GM12878 (cell line): ENCODE measurements around the gene KCNC2.

Experiments used
- EZH2 ChIP-seq: IDR thresholded peaks from 2 replicates; pipeline ENCODE4 v1.6.1; 2012; ENCODE audit warnings: low read depth, mild to moderate bottlenecking, control low read depth, inconsistent platforms, low read length, borderline replicate concordance; ENCODE audit not compliant: control insufficient read depth
- FOS ChIP-seq: IDR thresholded peaks from 3 replicates; pipeline ENCODE4 v1.6.1; 2011; ENCODE audit warnings: borderline replicate concordance; ENCODE audit not compliant: insufficient read length; ENCODE audit errors: extremely low read depth
- MXI1 ChIP-seq: fragments of 150-350 bp; IDR thresholded peaks from 2 replicates; pipeline ENCODE4 v1.6.1; 2011; ENCODE audit warnings: low read depth, mild to moderate bottlenecking, inconsistent platforms, low read length, improper control_type of control experiment
- POLR2AphosphoS5 ChIP-seq: IDR thresholded peaks from 2 replicates; pipeline ENCODE4 v1.6.1; 2011; ENCODE audit warnings: mild to moderate bottlenecking, low read length, inconsistent platforms
- ZNF274 ChIP-seq: IDR thresholded peaks from one replicate; pipeline ENCODE4 v1.8.0; 2011; ENCODE audit not compliant: insufficient read length, insufficient read depth
- TF ChIP-seq, protein P1 (sequence below), 3 experiments: IDR thresholded peaks in 2 of 3; conservative IDR thresholded peaks in 1 of 3; 2 replicates each; pipeline ENCODE4 v1.5.1; 2011; ENCODE audit warnings: low read depth in 3 of 3, low read length in 3 of 3, mild to moderate bottlenecking in 3 of 3, control low read depth in 2 of 3, moderate library complexity in 2 of 3, inconsistent platforms in 1 of 3, mixed read lengths in 1 of 3; ENCODE audit not compliant: control insufficient read depth in 2 of 3, insufficient read depth in 1 of 3; ENCODE audit errors: extremely low read depth in 1 of 3

DNA sequence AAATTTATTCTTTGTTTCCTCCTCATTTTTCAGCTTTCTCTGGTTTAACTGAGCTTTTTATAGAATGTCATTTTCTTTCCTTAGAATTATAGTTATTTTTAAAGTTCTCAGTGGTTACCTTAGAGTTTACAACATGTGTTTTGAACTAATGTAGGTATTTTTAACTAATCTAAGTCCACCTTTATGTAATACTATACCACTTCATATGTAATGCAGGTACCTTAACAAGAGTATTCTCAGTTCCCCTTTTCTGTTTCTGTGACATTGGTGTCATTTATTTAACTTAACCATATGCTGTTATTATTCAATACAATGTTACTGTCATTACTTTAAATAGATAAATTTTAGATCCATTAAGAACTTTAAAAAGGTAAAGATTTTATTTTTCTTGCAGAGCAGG, 30.3 kb upstream of the KCNC2 start:
- TF ChIP-seq, protein P1, sequence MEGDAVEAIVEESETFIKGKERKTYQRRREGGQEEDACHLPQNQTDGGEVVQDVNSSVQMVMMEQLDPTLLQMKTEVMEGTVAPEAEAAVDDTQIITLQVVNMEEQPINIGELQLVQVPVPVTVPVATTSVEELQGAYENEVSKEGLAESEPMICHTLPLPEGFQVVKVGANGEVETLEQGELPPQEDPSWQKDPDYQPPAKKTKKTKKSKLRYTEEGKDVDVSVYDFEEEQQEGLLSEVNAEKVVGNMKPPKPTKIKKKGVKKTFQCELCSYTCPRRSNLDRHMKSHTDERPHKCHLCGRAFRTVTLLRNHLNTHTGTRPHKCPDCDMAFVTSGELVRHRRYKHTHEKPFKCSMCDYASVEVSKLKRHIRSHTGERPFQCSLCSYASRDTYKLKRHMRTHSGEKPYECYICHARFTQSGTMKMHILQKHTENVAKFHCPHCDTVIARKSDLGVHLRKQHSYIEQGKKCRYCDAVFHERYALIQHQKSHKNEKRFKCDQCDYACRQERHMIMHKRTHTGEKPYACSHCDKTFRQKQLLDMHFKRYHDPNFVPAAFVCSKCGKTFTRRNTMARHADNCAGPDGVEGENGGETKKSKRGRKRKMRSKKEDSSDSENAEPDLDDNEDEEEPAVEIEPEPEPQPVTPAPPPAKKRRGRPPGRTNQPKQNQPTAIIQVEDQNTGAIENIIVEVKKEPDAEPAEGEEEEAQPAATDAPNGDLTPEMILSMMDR (IDR thresholded peaks at IDR 0.05 in 2 of 3, conservative IDR thresholded peaks at IDR 0.05 in 1 of 3; ENCODE audit: control insufficient read depth in 2 of 3, extremely low read depth in 1 of 3, insufficient read depth in 1 of 3, low read depth in 3 of 3, low read length in 3 of 3), result no peak
- TF ChIP-seq ZNF274 (no peak), MXI1 (no peak), FOS (no peak), POLR2AphosphoS5 (no peak), EZH2 (no peak)
